GM21423 (cell line): ENCODE measurements around the gene TP73.

ENCODE experiments used
- ATAC-seq: cut with Tn5 transposase; IDR thresholded peaks from one replicate; pipeline ENCODE4 v1.9.1; 2021; ENCODE audit warnings: mild to moderate bottlenecking, moderate library complexity; ENCODE audit not compliant: unreplicated experiment

Gene TP73

DNA sequence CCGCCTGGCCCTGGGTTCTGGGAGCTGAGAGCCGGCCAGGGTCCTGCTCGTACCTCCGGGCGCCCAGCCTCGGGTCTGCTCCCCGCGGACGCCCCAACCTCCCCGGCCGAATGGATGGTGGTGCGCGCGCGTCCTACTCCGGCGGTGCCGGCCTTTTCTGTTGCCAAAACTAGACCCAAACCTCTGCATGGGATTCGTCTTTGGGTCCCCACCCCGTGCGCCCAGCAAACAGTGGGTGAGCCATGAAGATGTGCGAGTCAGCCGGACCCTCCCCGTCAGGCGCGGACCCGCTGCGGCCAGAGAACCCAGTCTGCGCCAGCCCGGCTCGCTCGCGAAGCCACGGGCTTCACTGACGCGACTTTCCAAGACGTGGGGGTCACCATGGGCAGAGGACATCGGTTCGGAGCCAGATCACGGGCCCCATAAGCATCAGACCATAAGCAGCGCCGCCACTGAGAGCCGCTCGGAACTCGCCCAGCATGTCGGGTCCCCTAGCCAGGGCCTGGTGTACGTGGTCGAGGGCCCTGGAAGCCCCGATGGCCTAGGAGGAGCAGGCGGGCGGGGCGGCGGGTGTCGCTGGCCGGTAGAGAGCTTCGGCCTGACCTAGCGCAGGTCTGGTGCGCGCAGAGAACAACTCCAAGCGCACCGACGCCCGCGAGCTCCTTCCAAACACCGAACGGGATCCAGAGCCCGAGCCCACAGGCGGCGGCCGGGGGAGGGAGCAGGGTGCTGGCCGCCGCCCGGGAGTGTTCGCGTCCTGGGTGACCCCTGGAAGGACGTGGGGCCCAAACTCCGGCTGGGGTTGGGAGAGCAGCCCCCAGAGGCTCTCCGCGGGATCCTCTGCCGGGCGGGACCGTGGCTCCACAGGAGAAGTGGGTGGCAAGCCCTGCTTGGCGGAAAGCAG lies 1.0 kb upstream of the TP73 start:
- ATAC-seq = no peak

DNA sequence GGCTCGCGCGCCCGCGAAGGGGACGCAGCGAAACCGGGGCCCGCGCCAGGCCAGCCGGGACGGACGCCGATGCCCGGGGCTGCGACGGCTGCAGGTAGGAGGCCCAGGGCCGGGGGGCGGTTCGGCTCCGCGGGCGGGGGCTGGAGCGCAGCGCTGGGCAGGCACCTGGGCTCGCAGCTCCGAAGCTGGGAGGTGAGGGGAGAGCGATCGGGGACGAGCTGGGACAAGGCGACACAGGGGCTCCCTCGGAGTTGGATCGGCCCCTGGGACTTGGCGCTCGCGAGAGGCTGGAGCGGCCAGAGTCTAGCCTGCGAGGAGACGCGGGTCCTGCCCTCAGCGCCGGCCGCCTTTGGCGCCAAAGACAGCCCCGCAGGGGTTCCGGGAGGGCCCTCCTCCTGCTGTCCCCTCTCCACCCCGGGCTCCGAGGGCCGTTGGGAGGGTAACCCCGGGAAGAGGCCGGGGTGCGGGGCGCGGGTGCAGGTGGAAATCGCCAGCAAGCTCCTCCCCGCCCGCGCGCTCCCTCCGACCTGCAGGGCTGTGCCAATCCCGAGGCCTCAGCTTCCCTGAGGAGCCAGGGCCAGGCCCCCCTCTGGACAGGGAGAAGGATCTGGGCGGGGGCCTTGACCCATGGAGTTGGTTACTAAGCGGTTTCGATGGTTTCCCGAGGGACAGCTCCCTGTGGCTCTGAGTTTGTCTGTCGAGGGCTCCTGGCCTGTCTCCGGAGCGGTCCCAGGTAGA lies 401 bp downstream of the TP73 start:
- no peak for ATAC-seq

DNA sequence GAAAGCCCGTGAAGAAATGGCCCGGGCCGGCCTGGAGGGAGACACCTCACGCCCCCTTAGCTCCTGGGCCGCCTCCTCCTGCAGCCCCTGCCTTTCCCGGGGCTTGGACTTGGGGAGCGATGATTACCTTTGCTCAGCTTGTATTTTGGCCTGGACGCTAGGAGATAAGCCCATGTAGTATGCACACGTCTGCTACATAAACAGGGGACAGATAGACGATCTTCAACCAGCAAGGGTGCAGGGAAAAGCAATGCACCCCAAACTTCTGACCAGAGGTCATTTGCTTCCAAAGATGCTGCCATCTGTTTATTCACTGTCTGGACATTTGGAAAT lies 936 bp downstream of the TP73 start:
- ATAC-seq = no peak

DNA sequence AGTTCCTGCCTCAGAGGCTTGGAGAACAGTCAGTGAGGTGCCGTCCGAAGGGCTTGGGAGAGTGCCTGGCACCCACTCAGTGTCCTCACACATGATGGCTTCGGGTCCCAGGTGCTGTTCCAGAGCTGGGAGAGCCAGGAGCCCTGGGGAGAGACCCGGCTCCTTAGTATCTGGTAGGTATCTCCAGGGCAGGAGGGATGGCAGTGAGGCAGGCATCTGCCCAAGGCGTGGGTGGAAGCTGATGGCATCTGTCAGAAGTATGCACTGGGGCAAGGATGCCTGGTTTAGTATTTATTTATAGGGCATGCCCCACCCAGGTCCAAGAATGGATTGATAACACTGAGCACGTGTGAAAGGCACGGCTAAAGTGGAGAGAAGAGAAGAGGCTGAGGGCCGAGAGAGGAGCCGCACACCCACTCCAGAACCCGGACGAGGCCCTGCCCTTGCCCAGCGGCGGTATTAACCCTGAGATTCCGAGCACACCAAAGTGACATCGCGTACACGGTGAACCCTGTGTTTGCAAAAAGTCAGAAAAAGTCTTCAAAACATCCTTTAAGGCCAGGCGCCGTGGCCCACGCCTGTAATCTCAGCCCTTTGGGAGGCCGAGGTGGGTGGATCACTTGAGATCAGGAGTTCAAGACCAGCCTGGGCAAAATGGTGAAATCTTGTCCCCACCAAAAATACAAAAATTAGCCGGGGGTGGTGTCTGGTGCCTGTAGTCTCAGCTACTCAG lies 2.4 kb downstream of the TP73 start:
- no peak for ATAC-seq

DNA sequence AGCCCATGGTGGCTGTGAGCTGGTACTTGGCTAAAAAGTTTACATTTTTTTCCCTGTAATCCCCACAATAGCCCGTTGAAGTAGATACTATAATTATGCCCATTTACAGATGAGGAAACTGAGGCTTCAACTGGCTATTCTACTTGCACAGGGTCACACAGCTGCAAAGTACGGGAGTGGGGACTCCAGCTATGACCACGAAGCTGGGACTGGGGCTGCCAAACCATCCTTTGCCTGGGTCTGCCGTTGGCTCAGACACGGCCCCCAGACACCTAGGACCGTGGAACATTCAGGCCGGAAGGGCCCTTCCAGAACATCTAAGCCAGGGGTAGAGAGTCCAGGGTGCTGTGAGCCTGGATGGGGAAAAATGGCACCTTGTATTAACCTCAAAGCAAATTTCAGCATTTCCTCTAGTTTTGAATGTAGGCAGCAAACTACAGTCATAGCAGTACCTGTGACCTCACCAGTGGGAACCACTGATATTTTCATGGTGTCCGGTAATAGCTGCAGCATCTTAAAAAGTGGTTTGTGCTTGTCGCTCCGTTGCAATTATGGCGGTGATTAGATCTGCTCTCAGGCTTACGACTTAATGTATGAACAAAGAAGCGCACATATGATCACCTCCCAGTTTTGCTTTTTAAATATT lies 4.3 kb downstream of the TP73 start:
- ATAC-seq = peak; percentile 68

DNA sequence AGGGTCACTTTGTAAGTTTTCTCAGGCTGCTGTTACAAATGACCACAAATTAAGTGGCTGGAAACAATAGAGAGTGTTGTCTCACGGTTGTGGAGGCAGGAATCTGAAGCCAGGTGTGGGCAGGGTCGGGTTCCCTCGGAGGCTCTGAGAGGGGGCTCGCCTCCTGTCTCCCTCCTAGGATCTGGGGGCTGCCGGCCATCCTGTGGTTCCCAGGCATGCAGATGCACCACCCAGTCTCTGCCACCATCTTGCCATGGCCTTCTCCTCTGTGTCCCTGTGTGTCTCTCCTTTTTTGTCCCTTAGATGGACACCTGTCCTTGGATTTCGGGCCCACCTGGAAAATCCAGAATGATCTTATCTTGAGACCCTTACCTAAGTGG lies 4.8 kb downstream of the TP73 start:
- no peak for ATAC-seq

DNA sequence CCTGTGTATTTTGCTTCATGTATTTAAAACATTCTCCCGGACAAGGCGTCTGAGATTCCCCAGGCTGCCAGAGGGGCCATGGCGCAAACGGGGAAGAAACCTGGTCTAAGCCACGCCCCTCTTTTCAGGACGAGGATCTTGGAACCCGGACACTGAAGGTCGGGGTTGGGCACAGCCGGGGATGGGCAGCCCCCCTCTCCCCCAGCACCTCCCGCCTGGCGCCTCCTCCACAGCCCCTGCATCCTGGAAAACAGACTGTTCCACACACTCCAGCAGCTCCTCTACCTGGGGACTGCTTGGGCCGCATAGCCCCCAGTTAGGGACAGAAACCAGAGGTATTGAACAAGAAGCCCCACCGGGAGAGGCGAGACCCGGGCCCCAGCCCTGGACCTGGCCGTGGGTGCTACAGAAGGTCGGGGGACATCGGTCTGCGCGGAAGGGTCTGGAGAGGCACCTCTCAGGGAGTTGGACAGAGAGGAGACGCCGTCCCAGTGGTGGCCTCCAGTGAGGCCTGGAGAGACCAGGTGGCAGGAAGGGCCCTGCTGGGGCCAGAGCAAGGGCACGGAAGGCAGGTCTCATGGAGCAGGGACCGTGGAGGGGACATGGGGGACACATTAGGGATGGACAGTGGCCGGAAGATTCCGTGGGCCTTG lies 5.4 kb downstream of the TP73 start:
- ATAC-seq = no peak

DNA sequence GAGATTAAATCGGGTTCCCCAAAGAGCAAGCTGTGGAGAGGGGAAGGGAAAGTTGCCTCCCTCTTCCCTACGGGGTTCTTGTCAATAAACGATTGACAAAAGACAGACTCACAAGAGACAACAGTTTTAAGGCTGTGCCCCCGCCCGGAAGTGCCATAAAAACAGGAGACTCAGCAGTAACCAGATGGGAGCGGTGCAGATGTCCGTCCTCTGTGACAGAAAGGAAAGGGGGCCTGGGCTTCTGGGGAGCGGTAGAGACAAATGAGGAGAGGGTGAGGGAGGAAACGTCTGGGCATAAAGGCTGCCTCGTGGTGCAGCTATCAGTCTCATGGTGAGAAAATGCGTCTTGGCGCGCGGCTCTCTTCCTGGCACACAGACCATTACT lies 5.9 kb downstream of the TP73 start:
- ATAC-seq = no peak

DNA sequence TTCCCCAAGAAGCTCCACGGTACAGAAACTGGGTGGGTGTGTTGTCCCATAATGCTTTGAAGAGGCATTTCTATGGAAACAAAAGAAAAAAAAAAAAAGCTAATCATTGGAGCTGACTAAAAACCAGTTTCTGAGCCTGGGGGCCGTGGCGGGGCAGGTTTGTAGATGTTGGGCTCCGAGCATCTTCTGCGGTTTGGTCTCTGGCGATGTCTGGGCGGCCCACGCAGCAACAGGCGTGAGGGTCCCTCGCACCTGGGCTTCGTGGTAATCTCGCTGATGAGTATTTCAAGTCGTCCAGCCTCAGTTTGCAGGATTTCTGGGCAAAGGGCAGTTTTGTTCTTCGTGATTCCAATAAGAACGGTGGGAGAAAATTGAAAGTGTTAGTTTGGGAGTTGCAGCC lies 6.8 kb downstream of the TP73 start:
- ATAC-seq = no peak

DNA sequence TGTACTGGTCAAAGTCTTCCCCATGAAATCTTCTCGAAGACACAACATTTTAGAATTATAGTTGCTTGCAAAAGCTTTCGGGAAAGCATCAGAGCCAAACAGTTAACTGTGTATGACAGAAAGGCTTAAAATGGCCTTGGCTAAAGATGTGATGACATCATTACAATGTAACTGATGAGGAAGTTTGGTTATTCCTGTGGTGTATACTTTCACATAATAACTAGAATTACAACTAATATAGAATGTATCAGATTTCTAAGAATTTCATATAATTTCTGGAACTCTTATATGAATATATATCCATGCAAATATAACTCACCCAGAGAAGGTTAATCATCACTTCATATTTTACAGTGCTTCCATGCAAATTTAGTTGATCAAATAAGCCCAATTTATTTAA lies 8.4 kb downstream of the TP73 start:
- no peak for ATAC-seq

DNA sequence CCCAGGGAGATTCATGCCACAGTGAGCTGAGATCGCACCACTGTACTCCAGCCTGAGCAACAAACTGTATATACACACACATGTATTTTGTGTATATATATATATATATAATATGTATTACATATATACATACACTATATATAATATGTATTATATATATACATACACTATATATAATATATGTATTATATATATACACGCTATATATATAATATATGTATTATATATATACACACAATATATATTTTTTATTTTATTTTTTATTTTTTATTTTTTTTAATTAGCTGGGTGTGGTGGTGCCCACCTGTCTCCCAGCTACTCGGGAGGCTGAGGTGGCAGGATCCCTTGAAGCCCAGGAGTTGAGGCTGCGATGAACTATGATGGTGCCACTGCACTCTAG lies 9.3 kb downstream of the TP73 start:
- ATAC-seq = no peak

DNA sequence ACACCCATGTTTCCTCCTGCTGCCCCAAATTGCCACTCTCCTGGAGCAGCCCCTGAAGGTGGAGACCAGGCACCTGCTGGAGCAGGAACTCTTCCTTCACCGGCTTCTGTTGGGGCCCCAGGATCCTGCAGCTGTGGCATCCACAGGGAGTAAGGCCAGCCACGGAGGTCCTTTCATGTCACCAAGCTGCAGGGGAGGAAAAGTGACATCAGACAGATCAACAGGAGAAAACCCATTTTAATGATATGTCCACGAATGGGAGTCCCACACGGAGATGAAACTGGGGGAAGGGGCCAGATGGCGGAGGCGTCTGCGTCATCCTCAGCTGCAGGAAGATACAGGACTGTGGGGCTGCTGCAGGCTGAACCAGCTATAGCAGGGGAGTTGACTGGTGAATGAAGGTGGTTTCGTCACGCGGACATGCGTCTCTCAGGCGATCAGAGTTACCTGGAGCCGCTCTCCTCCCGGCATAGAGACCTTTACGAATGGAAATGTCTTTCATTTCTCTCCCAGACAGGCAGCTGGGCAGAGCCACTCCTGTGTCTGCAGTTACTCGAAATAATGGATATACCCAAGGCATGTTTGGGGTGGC lies 9.9 kb downstream of the TP73 start:
- ATAC-seq = no peak

DNA sequence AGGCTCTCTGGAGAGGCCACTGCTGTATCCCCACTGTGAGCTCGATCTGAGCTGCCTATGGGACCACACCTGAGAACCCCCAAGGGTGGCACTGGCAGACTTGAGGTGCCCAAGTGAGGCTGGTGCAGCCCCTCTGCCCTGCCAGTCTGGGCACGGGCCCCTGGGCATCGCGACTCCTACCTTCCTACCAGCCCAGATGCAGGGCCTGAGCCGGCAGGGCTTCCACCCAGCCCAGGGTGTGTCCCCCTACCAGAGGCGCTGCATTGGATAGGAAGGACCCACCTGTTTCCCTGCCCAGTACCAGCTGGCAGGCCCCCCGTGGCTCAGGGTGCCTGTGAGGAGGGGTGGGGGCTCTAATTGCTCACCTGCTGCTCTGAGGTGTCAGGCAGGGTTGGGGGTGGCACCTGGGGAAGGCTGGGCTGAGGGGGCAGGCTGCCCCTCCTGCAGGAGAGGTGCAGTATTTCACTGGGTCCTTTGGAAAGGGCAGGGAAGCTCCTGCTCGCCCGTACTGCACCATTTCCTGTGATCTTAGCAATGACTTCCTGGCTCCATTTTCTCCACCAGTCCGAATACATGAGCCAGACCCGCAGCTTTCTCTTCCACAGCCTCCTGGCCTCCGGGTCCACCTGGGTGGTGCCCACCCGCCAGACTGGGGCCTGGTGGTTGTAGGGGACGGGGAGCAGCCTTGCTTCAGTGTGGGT lies 11.8 kb downstream of the TP73 start:
- no peak for ATAC-seq

DNA sequence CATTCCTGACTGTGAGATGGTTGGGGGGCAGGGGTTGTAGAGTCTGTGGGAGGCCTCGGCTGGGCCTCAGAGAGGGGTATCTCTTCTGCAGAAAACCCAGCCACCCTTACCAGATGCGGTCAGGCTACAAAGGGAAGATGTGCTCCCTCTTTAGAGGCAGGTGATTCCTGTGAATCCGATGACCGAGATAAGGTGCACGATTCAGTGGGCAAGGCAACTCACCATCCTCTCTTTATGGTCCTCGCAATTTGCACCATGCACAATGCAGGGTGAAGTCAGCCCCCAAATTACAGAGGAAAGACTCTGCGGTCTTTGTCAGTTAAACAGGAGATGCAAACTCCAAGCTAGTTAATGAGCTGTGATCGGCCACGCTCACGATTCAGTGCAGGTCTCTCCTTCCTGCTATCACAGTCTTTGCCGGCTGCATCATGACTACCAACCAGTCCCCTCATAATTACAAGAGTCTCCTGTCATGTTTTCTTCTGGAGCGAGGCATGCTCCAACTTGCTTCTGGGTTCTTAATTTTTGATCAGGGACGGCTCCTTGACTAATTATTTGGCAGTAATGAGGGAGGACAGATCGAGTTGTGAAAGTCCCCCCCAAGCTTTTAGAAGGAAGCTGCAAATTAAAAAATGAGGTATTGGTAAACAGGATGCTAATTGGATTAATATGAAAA lies 12.5 kb downstream of the TP73 start:
- ATAC-seq = no peak

DNA sequence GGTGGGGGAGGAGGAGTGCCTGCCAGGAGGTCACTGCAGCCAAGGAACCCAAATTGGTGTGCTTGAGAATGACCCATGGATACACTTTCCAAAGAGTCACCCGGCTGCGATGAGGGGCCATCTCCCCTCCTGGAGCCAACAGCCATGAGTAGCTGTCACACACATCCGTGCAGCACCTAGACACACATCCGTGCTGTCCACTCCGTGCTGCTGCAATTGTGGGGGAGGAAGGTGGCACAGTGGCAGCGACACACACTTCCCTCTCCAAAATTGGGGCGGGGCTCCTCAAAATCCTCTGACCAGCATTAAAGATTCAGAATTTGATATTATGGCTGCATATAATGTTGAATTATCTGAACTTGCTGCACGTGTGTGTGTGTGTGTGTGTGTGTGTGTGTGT lies 15.8 kb downstream of the TP73 start:
- no peak for ATAC-seq

DNA sequence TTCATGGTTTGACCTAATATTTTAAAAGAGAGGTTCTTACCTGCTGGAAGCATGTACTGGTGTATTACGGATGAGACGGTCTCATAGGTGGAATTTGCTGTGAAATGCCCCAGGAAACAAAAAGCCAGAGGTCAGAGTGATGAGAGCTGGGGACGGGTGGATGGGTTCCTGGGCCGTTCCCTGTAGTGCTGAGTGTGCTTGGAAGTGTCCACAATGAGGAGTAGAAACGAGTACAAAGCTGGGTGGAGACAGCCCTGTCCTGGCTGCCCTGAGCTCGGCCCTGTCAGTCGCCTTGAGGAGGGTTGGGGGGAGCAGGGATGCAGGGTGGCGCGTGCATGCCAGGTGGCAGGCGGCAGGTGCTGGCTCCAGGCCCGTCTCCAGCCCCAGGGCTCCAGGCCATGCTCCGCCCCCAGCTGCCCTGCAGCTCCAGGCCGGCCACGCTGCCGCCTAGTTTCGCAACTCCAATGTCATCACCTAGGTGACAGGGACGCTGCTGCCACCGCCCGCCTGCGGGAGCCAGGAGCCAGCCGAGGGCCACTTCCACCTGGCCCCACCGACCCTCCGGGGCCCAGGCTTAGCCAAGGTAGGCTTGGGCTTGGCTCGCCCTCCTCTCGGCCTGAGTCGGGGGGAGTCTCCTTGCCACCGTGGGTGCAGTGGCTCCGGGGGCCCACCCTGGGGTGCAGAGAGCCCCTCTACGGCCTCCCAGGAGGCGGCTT lies 16.4 kb downstream of the TP73 start:
- no peak for ATAC-seq

DNA sequence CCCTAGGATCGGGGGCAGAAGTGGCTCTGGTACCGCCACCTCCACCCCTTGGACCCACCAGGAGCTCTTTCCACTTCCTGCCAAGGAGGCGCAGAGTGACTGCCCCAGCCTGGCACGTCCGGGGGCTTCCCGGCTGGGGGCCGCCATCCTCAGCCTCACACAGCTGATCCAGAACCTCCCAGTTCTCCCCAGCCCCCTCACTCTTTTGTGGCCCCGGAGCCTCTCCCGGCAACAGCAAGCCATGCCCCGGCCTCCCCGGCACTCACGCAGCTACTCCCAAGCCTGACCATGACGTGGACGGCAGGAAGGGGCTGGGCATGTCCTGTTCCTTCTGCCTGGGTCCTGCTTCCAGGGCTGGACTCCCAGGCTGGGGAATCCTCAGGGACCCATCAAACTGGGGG lies 17.1 kb downstream of the TP73 start:
- no peak for ATAC-seq

DNA sequence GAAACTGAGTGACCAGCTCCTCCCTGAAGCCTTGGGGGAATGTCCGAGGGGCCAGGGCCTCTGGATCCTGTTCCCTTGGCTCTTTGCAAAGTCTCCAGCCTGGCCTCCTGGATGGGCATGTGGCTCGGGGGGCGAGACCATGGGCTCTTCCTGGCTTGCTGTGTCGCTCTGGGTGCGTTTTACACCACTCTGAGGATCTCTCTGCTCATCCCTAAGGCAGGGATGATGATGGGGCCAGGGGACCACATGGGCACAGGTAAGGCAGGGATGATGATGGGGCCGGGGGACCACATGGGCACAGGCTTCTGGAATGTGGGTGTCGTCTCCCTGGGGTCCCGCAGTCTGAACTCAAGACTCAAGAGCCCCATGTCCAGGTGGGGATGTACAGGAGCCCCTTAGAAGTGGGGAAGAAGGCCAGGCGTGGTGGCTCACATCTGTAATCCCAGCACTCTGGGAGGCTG lies 17.7 kb downstream of the TP73 start:
- ATAC-seq = no peak
